Astrocyte of the spinal cord (primary cell): Measurements from ENCODE around the gene SLC8A1.

ENCODE experiments used
- DNase-seq: peaks from one replicate; pipeline ENCODE4 v3.0.0; 2011; ENCODE audit warnings: low read depth, low spot score
- H3K4me3 ChIP-seq: 2 replicates; pipeline ENCODE4 v1.5.1; 2011; ENCODE audit warnings: low read depth, mild to moderate bottlenecking, low read length, moderate library complexity
- in situ Hi-C: cut with HindIII; loops from 2 replicates; pipeline ENCODE4 v1.10.0; 2017; ENCODE audit warnings: low sequenced_read_pairs
- TF ChIP-seq, protein P1 (sequence below): IDR thresholded peaks from 2 replicates; pipeline ENCODE4 v1.5.1; 2012; ENCODE audit warnings: low read depth, mild to moderate bottlenecking, low read length, inconsistent platforms

The SLC8A1 gene

GRCh38 chr2:40279482-40279881 is 172.4 kb downstream of the SLC8A1 start:
- no peak overlapping the region for H3K4me3 ChIP-seq
- no peak for DNase-seq
- in situ Hi-C loops = no loop called here
- TF ChIP-seq, protein P1, sequence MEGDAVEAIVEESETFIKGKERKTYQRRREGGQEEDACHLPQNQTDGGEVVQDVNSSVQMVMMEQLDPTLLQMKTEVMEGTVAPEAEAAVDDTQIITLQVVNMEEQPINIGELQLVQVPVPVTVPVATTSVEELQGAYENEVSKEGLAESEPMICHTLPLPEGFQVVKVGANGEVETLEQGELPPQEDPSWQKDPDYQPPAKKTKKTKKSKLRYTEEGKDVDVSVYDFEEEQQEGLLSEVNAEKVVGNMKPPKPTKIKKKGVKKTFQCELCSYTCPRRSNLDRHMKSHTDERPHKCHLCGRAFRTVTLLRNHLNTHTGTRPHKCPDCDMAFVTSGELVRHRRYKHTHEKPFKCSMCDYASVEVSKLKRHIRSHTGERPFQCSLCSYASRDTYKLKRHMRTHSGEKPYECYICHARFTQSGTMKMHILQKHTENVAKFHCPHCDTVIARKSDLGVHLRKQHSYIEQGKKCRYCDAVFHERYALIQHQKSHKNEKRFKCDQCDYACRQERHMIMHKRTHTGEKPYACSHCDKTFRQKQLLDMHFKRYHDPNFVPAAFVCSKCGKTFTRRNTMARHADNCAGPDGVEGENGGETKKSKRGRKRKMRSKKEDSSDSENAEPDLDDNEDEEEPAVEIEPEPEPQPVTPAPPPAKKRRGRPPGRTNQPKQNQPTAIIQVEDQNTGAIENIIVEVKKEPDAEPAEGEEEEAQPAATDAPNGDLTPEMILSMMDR = no peak

DNA sequence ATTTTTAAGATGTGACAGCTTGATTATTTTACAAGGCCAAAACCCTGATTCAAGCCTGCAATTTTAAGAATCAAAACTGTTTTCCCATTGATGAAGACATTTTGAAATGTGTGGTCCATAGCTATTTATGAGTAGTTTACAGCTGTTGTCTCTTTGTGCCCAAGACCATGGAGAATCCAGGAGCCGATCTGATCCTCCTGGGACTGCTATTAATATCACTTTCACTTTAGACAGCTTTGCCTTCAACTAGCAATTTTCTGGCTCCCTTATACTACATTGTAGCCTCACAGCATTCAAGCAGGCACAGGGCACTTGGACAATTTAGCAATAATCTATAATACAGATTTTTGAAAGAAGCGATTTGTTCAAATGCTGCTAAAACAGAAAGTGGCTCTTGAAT is 172.9 kb downstream of the SLC8A1 start:
- no peak overlapping the region for H3K4me3 ChIP-seq
- TF ChIP-seq, protein P1 = no peak
- peak; percentile 49 for DNase-seq
- in situ Hi-C loops = no loop called here

DNA sequence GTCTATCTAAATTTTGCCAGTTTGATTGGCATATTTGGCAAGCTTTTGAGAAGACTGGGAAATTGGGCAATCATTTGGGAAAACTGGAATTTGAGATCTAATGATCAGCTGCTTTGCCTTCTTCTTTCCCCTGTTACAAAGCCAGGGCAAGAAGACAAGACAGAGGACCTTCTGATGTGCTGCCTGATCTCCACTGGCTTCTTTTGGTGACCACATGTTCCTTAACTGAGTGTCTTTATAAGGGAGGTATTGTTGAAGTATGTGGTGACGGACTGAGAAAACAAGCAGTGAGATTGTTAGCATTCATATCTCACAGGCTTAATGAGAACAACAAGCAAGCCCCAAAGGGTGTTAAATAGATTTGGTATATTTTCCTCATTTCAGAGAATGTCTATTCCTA is 175.8 kb downstream of the SLC8A1 start:
- no peak overlapping the region for H3K4me3 ChIP-seq
- in situ Hi-C loops = no loop called here
- no peak for DNase-seq
- TF ChIP-seq, protein P1 = no peak

DNA sequence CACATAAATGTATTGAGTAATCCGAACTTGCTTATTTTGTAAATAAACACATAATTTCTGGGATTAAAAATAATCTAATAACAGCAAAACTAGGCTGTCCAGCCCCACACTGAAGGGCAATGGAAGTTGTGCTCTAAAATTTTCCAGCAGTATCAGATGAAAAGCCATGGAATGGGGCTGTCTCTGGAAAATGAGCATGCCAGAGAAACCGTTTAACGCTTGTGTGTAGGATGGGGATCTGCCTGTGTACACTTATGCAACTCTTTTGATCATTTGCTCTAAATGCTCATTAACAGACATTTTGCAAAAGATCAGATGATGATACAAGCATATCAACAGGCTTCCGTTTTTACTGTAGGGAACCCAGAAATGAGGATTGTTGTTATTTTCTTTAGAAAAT is 177.6 kb downstream of the SLC8A1 start:
- DNase-seq = no peak
- in situ Hi-C loops = no loop called here
- TF ChIP-seq, protein P1 = no peak
- H3K4me3 ChIP-seq = no peak overlapping the region

DNA sequence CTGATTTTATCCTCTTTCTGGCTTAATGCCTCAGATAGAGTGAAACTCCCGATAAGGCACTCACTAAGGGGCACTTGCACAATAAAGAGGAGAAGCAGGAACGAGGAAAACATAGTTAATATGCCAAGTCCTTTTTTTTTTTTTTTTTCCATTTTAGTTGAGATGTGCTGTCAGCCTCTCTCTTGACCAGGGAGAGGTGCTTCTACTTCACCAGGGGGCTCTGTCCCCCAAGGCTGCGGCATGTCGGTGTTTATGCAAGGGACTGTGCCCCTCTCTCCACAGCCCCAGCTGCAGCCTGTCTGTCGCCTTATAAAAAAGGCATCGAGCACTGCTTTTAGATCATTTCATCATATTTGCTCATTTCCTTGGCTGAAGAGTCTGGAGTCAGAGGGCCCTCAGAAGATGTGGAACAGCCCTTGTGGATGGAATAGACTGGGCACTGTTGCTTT is 178.1 kb downstream of the SLC8A1 start:
- in situ Hi-C loops = no loop called here
- H3K4me3 ChIP-seq = no peak overlapping the region
- no peak for DNase-seq
- TF ChIP-seq, protein P1 = no peak

DNA sequence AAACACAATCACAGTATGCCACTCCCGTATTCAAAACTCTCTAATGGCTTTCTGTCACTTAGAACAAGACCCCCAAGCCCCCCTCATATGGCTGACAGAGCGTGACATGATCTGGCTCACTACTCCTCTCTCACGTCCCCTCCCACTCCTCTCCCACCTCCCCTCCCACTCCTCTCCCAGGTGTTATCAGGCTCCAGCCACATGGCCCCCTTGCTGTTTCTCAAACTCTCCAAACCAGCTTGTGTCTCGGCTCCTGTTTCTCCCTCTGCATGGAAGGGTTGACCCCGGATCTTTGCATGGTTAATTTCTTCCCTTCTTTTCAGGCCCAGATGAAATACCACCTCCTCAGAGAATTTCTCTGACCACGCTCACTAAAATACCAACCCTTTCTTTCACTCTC is 180.8 kb downstream of the SLC8A1 start:
- TF ChIP-seq, protein P1 = no peak
- in situ Hi-C loops = no loop called here
- H3K4me3 ChIP-seq = no peak overlapping the region
- no peak for DNase-seq

- in situ Hi-C loops = no loop called here
- no peak overlapping the region for H3K4me3 ChIP-seq
- TF ChIP-seq, protein P1 = no peak
- no peak for DNase-seq
These were observed 181.5 kb downstream of the SLC8A1 start for GRCh38 chr2:40270372-40270771.
